Measurements from ENCODE around the gene VWA3B. TPM values are rescaled to one million over a fixed set of nuclear protein-coding genes. Genes with fewer than 3 reads are reported as not detected.

VWA3B gene
- total and polyA plus RNA-seq, 12 donors = 0.06 to 1.4 (median 0.62) TPM; not detected in 1

- ATAC-seq (no peak), DNase-seq (no peak)
- 84 to 88% methylated on average over 2 of the region's 2 CpGs for WGBS, 2 donors
- no peak for TF ChIP-seq CTCF (IDR thresholded peaks at IDR 0.05)
- peaks cover 0 to 12% (median 0%) of the 10 kb centered on the region in 7 donors for H3K27me3 ChIP-seq
- intact Hi-C loops (cut with DNase I) = loop anchor here in 1 of 10 donors (10.0 kb wide), 1 partner anchor 65 kb away; no protein-coding TSS in a partner anchor
- H3K27ac ChIP-seq = no peak overlapping the region
- H3K36me3 ChIP-seq = no peaks in the 10 kb centered on the region
- H3K4me1 ChIP-seq = no peaks in the 10 kb centered on the region
- H3K4me3 ChIP-seq = no peak overlapping the region
- H3K9me3 ChIP-seq = peaks cover 0 to 7% (median 0%) of the 10 kb centered on the region in 11 donors
These were observed 36.9 kb upstream of the VWA3B start for GRCh38 chr2:98050070-98050469.

GRCh38 chr2:98058191-98058975 is 28.6 kb upstream of the VWA3B start:
- 90 to 92% methylated on average over 14 of the region's 14 CpGs for WGBS, 2 donors
- intact Hi-C loops (cut with DNase I) = loop anchor here in 1 of 10 donors (10.0 kb wide), 1 partner anchor 56 kb away; no protein-coding TSS in a partner anchor
- H3K27ac ChIP-seq = no peak overlapping the region
- ATAC-seq (no peak), DNase-seq (no peak)
- H3K27me3 ChIP-seq = peaks cover 0 to 5% (median 0%) of the 10 kb centered on the region in 7 donors
- peaks cover 0 to 7% (median 0%) of the 10 kb centered on the region in 11 donors for H3K9me3 ChIP-seq
- H3K4me3 ChIP-seq = no peak overlapping the region
- H3K4me1 ChIP-seq = no peaks in the 10 kb centered on the region
- TF ChIP-seq CTCF (IDR thresholded peaks at IDR 0.05) = no peak
- H3K36me3 ChIP-seq = no peaks in the 10 kb centered on the region

- Histone ChIP-seq H3K4me1 (no peaks in the 10 kb centered on the region), H3K36me3 (no peaks in the 10 kb centered on the region), H3K27ac (no peak overlapping the region), H3K9me3 (peaks cover 0 to 7% (median 0%) of the 10 kb centered on the region in 11 donors), H3K4me3 (no peak overlapping the region), H3K27me3 (no peaks in the 10 kb centered on the region)
- DNase-seq (no peak), ATAC-seq (no peak)
- no peak for TF ChIP-seq CTCF (IDR thresholded peaks at IDR 0.05)
- WGBS, 2 donors = 90 to 94% methylated on average over 6 of the region's 6 CpGs
- intact Hi-C loops (cut with DNase I) = no loop called here
These were observed 26.7 kb upstream of the VWA3B start for GRCh38 chr2:98060277-98060676.

GRCh38 chr2:98063291-98063854 is 23.6 kb upstream of the VWA3B start:
- no peak for TF ChIP-seq CTCF (IDR thresholded peaks at IDR 0.05)
- no peaks in the 10 kb centered on the region for H3K36me3 ChIP-seq
- intact Hi-C loops (cut with DNase I) = no loop called here

More at GRCh38 chr2:98063291-98063854, 23.6 kb upstream of the VWA3B start:
- no peak overlapping the region for H3K27ac ChIP-seq
- H3K27me3 ChIP-seq = no peaks in the 10 kb centered on the region
- peaks cover 0 to 5% (median 0%) of the 10 kb centered on the region in 11 donors for H3K9me3 ChIP-seq
- ATAC-seq = no peak
- no peaks in the 10 kb centered on the region for H3K4me1 ChIP-seq
- DNase-seq = no peak
- 71 to 73% methylated on average over 4 of the region's 4 CpGs for WGBS, 2 donors
- no peak overlapping the region for H3K4me3 ChIP-seq

Data from heart right ventricle (tissue), 16 donors.